Measurements from ENCODE around the gene SVOP.
A peak's percentile ranks its signal among the peaks of the same experiment; 100 is the strongest.

The SVOP gene

DNA sequence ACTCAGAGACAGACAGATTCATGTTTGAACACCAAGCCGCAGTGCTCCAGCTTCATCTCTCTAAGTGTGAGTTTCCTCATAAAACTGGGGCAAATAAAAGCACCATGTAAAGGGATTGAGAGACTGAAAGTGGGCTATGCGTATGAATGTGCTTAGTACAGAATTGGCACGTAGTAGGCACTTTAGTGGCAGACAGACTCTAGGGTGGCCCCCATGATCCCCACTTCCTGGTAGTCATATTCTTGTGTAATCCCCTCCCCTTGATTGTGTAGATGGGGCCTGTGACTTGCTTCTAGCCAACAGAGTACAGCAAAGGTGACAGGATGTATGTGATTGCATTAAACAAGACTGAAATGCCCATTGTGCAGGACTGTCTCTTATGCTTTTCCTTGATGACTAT, 98.0 kb downstream of the SVOP start:
- no peak for DNase-seq

DNA sequence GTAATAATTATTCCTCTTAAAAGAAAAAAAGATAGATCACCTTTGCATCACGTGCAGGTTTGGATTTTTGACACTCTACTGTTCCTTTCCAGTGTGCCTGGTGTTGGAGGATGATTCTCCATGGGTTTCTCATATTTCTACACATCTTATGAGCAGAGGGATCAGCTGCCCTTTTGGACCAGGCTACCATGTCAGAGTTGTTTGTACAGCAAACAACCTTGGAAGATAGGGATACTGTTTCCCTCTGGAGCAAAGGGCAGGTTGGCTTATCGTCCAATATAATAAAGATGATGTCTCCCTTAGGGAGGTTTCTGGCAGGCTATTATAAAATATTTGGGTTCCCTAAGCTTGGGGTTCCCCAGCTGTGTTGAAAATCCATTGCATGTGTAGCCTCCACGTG, 98.9 kb downstream of the SVOP start:
- no peak for DNase-seq

DNA sequence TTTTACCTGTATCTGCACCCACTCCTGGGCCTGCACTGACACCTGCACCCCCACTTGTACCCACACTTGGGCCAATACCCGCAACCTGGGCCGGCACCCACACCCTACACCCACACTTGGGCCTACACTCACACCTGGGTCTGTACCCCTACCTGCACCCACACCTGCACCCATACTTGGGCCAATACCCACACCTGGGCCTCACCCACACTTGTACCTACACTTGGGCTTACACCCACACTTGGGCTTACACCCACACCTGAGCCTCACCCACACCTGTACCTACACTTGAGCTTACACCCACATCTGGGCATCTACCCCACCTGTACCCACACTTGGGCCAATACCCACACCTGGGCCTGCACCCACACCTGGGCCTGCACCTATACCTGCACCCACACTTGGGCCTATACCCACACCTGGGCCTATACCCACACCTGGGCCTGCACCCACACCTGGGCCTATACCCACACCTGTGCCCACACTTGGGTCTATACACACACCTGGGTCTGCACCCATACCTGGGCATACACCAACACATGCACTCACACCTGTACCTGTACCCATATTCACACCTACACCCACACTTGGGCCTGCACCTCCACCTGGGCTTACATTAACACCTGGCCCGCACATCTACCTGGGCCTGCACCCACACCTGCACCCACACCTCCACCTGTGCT, 101.8 kb downstream of the SVOP start:
- no peak for DNase-seq

DNA sequence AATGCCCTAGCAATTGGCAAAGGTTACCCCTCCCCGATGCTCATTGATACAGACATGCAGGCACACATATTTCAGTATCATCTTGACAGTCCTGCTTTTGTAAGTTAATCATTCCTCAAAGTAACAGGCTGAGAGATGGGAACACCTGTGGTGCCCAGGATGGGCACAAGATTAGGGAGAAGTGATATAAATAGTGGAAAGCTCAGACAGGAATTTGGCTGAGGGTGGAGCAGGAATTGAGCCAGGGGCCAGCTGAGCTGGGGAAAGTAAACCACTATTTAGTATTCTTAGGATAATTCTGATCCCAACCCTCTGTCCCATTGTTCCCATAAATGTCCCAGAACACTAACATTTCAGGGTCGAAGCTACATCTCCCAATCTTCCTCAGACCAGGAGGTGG, 102.7 kb downstream of the SVOP start:
- DNase-seq, result no peak

DNA sequence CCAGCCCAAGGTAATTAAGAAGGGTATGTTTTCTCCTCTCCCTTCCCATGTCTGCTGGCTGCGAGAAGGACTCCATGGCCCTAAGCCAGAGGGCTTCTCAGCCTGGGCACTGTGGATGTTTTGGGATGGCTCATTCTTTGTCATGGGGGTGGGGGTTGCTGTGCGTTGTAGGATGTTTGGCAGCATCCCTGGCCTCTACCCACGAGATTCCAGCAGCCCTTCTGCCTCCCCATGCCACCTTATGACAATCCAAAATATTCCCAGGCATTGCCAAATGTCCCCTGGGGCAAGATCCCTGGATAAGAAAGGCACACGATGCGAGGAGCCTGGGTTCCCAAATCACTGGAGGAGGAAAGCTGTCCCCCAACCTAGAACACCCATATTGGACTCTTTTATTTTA, 104.5 kb downstream of the SVOP start:
- no peak for DNase-seq

DNA sequence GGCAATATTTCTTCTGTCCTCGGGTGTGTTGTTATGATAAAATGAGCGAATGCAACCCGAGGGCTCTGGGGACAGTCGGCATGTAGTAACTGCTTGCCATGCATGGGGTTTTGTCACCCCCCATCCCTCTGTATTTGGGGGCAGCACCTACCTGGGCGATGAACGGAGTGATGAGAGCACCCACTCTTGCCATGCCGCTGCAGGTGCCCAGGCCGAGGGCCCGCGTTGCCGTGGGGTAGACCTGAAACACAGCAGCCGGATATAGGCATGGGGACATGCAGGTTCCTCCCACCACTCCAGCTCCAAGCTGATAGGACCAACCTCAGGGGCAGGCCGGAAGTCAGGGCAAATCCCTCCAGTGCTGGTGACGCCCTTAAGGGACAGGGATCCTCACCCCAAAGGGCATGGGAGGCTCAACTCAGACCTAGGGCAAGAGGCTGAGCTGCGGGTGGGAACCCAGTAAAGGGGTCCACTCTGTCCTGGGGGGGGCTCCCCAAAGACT, 105.2 kb downstream of the SVOP start:
- DNase-seq, result no peak

DNA sequence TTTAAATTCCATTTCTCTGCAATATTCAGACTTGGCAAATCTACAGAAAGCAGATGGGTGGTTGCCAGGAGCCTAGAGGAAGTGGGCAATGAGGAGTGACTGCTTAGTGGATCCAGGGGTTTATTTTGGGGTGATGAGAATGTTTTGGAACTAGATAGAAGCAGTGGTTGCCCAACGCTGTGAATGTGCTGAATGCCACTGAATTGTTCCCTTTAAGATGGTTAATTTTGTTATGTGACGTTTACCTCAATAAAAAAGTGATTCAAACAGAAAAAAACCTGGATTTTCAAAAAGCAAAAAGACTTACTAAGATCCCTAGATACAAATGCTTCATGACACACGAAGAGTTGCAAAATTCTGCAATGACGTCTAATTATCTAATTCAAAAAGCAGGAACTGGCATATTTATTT, 106.7 kb downstream of the SVOP start:
- no peak for DNase-seq

DNA sequence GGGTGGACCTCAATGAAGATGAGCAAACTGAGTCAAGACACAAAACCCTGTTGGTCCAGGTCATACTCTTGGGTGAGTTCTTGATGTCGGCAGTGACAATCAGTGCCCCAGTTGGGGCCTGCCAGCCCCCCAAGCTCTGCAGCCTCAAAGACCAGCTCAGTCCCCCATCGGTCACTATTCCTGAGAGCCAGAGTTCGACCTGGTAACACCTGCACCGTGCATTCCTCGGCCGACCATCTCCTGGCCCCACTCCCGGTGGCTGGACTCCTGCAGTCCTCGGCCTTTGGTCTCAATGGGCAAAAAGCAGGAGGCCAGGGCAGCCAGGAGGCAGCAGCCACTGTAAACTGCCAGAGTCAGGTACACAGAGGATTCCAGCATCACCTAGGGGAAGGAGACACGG, 108.5 kb downstream of the SVOP start:
- no peak for DNase-seq

DNA sequence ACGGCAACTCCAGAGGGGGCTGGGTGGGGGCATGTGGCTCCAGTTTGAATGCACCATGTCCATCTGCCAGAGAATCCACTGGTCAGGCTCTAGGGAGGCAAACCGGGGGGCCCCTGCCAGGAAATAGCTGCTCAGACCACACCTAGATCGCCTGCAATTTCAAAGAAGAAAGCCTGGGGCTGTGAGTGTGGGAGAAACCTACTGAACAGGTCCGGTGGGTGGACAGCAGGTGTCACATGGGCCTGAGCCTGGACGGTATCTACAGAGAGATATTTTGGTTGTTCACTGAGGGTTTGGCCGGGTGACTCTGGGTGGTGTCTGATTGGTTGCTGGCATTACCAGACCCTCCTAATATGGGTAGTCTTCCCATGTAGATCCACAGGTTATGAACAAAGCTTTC, 109.0 kb downstream of the SVOP start:
- no peak for DNase-seq

DNA sequence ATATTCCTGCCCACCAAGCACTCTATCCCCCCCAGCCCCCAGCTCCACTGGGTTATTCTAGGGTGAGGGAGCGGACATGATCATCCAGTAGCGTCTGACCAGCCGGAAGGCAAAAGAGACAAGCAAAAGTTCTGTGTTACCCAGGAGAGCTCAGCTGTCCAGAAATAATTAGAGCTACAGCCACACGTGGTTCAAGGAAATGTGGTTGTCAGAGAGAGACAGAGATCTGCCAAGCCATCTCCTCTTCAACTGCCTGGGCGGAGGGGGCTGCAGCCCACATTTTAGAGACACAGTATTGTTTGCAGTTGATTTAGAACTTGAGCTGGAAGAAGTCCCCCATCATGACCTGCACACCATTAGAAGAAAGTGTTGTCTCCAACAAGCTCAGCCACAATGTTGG, 110.5 kb downstream of the SVOP start:
- no peak for DNase-seq

DNA sequence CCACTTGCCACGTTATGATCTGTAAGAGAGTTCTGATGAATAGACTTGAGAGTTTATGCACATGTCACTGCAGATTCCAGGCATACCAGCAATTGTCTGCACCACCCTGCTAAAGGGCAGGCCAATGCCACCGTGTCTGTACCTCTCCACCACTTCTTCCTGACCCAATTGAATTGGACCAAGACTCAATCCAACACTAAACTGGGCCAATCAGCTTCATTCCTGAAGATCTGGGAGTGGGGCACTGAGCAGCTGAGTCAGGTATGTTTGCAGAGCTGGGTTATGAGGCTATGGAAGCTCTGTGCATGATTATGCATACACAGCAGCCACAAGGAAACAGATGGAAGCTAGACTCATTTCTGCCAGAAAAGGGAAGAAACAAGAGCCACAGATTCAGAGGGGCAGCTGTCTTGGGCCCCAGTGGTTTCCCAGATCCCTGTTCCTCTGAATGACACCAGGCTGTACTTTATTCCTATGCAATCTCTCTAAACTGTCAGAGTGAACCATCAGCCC, 113.0 kb downstream of the SVOP start:
- DNase-seq, result no peak

DNA sequence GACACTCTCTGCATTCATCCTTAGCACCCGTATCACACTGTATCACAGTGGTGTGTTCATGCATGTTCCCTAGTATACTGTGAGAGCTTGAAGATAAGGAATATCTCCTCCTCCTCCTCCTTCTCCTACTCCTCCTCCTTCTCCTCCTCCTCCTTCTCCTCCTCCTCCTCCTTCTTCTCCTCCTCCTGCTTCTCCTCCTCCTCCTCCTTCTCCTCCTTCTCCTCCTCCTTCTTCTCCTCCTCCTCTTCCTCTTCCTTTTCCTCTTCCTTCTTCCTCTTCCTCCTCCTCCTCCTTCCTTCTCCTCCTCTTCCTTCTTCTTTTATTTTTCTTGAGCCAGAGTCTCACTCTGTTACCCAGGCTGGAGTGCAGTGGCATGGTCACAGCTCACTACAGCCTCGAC, 113.9 kb downstream of the SVOP start:
- DNase-seq, result no peak

DNA sequence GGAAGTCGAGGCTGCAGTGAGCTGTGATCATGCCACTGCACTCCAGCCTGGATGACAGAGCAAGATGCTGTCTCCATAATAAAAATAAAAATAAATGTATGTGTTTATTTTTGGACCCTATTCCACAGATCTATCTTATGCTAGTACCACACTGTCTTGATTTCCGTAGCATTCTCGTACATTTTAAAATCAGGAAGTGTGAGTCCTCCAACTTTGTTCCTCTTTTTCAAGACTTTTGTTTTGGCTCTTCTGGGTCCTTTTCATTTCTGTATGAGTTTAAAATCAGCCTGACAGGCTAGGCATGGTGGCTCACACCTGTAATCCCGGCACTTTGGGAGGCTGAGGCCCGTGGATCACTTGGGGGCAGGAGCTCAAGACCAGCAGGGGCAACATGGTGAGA, 115.1 kb downstream of the SVOP start:
- no peak for DNase-seq

DNA sequence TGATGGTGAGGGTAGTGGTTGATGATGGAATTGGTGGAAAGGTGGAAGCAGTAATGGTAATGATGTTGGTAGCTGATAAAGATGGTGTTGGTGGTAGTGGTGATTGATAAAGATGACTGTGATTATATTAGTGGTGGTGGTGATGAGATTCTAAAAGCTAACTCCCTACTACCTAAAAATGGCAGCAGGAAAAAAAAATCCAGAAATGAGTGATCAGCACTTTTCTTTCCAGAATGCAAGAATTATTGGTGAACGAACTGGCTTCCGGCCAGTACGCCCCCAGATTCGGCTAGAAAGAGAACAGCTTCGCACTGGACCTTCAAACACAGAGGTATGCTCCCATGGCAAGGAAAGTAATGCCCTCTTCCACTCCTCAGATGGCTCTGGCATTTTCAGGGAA, 121.7 kb downstream of the SVOP start:
- DNase-seq, result no peak

DNA sequence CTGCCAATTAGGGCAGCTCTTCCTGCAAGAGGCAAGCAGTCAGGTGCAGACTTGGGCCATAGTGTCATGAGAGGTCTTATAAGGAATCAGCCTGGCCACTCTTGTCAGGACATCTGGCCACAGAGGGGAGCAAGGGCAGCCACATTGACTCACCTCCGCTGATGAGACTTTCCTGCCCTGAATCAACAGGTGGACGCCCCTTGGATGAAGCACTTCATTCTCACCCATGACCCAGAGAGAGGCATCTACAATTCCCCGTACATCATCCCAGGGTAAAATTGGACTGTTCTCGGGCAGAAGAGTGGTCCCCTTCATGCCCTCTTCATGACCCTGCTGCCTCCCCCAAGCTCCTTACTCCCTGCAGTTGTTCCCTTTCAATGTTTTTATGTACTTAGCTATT, 124.1 kb downstream of the SVOP start:
- DNase-seq, result no peak

DNA sequence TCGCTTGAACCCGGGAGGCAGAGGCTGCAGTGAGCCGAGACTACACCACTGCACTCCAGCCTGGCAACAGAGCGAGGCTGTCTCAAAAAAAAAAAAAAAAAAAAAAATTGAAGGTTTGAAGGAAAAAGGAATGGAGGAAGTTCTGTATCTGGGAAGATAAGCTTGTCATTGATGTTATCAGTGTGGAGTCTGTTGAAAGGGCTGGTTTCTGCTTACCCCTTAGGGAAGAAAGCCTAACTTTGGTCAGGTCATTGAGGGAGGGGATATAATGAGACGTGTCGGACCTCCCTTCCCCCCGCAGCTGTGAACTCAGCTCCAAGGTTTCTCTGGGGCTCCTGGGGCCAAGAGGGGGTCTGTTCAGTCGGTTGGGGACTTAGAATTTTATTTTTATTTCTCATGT, 124.5 kb downstream of the SVOP start:
- DNase-seq, result no peak

DNA sequence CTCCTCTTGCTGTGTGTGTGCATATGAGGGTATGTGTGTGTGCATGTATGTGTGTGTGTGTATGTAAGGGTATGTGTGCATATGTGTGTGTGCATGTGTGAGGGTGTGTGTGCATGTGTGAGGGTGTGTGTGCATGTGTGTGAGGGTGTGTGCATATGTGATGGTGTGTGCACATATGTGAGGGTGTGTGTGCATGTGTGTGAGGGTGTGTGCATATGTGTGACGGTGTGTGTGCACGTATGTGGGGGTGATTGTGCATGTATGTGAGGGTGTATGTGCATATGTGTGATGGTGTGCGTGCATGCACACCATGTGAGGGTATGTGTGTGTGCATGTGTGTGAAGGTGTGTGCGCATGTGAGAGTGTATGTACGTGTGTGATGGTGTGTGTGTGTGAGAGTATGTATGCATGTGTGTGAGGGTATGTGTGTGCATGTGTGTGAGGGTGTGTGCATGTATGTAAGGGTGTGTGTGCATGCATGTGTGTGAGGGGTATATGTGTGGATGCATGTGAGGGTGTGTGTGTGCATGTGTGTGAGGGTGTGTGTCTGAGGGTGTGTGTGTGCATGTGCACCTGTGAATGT, 125.6 kb downstream of the SVOP start:
- DNase-seq, result no peak

DNA sequence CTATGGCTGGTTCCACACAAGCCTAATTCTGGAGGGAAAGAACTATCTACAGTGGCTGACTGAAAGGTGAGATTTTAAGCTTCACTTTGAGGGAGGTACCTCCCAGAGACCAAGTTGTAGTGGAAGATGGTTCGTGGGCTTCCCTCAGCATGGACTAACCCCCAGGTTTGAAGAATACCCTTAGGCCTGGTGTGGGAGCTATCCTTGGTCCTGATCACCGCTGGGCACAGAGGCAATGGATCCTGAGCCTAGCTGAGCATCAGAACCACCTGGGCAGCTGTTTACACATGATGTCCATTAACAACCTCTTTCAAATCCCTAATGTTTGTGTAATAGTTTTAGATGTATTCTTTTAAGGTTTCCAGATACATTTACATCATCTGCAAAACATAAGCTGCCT, 130.7 kb downstream of the SVOP start:
- DNase-seq, result no peak

DNA sequence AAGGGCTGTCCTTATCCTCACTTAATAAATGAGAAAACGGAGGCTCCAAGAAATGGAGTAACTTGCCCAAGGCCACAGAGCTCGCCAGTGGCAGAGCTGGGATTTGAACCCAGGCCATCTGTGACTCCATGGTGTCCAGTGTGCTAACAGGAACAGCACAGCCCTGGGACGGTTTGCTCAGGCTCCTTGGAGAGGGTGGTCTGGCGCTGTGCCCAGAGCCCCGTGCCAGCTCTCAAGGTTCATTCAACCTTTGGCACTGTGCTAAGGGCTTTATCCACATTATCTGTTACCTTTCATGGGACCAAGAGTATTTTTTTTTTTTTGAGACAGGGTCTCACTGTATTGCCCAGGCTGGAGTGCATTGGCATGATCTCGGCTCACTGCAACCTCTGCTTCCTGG, 132.8 kb downstream of the SVOP start:
- no peak for DNase-seq

DNA sequence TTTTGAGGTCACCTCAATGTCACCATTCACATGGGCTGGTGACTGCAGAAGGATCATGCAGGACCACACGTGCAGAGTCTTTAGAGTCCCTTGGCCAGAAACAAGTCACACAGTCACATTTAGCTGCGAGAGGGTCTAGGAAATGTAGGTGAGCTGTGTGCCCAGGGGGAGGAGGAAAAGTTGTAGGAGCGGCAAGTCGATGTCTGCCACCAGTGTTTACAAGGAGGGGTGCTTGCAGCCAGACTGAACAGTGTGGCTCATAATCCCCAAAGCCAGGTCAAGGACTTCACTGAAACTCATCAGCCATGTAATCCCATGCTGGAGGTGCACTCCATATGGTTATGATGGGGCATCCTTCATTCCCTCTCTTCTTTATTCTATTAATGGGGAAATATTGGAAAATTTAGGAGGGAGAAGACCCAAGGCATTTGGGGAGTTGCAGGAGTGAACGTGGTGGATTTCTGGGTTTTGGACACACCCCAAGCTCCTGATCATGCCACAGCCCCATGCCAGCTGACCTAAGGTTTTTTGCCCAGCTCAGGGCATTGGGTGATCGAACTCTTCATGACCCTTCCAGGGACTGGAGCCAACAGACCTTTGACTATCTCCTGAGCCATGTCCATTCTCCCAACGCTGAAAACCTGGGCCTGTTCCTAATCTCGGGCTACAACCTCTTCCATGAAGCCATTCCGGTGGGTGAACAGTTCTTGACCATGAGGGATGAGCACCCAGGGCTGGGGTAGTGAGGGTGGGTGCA, 133.8 kb downstream of the SVOP start:
- no peak for DNase-seq

DNA sequence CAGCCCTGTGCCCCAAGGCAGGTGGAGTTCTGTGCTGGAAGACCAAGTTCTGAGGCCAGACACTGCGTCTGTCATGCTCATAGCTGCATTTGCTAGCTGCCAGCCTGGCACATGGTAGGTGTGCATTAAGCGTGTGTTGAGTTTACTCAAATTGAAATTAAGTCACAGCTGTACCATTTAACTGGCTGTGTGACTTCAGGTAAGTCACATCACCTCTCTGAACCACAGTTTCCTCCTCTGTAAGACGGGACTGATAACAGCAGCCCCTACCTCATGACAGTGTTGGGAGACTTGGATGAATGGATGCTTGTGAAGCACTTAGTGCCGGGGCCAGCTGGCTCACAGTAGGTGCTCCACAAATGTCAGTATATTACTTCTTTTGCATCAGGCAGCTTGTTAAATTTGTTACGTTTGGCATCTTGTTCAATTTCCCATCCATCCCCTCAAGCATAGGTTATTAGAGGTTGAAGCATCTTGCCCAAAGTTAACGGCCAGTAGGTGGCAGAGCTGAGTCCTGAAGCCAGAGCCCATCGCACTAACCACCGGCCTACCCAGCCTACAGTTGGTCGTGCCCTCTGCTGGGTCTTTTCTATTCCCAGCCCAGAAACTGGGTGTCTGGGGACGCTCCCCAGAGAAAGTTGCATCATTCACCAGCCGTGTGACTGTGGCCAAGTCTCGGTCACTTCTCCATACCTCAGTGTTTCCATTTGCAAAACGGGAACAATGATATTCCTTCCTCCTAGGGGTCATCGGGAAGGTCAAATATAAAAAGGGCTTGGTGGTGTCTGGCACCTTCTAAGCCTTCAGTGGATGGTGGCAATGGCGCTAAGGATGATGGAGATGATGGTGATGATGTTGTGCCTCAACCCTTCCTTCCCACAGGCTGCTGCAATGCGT, 136.5 kb downstream of the SVOP start:
- DNase-seq, result peak; percentile 75

DNA sequence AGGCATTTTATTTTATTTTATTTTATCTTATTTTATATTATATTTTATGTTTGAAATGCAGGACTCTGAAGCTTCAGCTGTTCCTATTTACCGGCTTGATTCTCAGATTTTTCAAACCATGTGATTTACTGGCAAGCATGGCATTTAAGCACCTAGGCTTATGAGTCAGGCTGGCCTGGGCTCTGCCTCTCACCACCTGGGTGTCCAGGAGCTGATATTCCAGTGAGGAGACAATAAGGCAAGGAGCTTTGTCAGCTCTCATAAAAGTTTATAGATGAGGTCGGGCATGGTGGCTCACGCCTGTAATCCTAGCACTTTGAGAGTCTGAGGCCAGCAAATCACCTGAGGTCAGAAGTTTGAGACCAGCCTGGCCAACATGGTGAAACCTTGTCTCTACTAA, 138.9 kb downstream of the SVOP start:
- DNase-seq, result no peak

DNA sequence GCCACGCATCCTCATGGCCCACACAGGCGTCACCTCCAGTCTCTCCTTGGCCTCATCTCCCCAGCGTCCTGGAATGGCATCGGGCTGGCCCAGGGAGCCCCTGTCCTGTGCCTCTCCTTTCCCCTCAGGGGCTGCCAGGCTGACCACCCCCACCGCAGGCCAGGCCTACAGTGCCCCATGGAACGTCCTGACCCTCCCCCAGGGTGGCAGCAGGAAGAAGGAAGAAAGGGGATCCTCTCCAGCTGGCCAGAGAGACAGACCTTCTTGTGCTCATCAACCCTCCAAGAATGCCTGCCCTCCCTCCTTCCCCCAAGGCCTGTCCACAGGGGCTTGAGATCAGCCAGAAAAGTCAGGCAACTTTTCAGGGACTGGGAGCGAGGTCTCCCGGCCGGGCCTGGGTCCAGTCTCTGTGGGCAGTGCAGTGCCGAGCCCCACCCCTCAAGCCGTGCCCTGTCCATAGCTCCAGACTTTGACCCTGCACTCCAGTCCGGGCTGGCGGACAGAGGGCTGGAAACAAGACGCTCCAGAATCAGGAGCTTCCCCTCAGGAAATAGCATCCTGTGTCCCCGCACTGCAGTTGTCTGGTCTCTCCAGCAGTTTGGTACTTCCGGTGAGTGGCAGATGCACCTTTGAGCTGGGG, 141.1 kb downstream of the SVOP start, which contains the start of gene DAO:
Gene DAO (plus strand): TSS at position 478 of the 640 bp plus-strand sequence. CDS start 4,915 bp downstream, outside the sequence.
- DNase-seq, result no peak

Measured in CD4-positive, alpha-beta T cell treated with Interleukin-10 for 1 hour (primary cell).